Epithelial cell of esophagus (primary cell): ENCODE results near the gene RIT2.

Experiments
- DNase-seq: peaks from one replicate; pipeline ENCODE4 v3.0.0; 2010; ENCODE audit warnings: low read depth
- H3K4me3 ChIP-seq: 2 replicates; pipeline ENCODE4 v1.5.1; 2011; ENCODE audit warnings: mild to moderate bottlenecking, low read length, control low read depth
- TF ChIP-seq, protein P1 (sequence below): IDR thresholded peaks from 2 replicates; pipeline ENCODE4 v1.5.1; 2011; ENCODE audit warnings: low read depth, mild to moderate bottlenecking, low read length, control low read depth, inconsistent platforms; ENCODE audit not compliant: insufficient read depth; ENCODE audit errors: missing control alignments

The RIT2 gene

DNA sequence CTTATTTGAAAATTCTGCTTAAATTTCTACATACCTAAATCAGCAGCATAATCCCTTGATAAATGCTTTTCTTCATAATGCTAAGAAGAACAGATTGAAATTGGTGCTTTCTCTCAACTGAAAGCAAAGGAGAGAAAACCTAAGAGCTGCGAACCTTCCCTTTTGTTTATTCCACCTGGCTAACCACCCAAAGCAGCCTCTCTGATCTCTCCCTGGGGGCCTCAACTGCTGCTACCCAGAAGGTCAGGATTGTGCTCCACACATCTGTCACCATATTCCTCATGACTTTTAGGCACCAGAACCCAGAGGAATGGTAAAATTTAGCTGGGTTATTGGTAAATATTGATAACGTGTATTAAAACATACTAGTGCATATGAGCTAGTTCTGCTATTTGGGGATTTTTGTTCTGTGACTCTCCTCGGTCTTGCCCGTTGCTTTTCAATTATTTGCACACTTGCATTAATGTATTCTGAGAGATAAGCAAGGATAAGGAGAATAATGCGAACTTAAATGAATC lies 334.1 kb downstream of the RIT2 start:
- H3K4me3 ChIP-seq, result no peak overlapping the region
- TF ChIP-seq, protein P1, sequence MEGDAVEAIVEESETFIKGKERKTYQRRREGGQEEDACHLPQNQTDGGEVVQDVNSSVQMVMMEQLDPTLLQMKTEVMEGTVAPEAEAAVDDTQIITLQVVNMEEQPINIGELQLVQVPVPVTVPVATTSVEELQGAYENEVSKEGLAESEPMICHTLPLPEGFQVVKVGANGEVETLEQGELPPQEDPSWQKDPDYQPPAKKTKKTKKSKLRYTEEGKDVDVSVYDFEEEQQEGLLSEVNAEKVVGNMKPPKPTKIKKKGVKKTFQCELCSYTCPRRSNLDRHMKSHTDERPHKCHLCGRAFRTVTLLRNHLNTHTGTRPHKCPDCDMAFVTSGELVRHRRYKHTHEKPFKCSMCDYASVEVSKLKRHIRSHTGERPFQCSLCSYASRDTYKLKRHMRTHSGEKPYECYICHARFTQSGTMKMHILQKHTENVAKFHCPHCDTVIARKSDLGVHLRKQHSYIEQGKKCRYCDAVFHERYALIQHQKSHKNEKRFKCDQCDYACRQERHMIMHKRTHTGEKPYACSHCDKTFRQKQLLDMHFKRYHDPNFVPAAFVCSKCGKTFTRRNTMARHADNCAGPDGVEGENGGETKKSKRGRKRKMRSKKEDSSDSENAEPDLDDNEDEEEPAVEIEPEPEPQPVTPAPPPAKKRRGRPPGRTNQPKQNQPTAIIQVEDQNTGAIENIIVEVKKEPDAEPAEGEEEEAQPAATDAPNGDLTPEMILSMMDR, result no peak
- DNase-seq, result no peak

GRCh38 chr18:42780171-42780570 lies 335.3 kb downstream of the RIT2 start:
- TF ChIP-seq, protein P1, result no peak
- DNase-seq, result no peak
- H3K4me3 ChIP-seq, result no peak overlapping the region

DNA sequence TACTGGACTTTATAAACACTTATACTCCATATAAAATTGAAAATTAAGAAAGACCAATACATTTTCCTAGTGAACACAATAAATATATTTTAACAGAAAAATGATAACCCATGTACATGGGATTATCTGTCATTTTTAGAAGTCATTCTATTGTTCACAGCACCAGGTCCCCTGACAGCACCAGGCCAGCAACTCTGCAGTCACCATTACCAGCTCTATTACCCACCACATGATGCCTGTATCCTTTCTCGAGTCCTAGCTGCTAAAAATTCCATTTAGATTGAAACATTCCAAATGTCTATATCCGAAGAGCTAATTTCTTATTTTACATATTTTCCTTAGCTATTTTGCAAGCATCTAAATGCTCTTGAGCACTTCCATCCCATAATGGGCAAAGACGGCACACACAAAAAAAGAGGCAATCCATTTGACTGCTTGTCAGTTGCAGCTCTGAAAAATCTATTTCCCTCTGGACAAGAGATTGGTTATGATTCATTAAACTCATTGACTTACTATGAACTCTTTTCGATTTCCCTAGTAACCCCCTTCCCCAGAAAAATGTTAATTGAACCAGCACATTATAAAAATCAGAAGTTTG lies 336.9 kb downstream of the RIT2 start:
- no peak for DNase-seq
- TF ChIP-seq, protein P1, result no peak
- no peak overlapping the region for H3K4me3 ChIP-seq

GRCh38 chr18:42778024-42778423 lies 337.5 kb downstream of the RIT2 start:
- TF ChIP-seq, protein P1, result no peak
- DNase-seq, result no peak
- H3K4me3 ChIP-seq, result no peak overlapping the region

DNA sequence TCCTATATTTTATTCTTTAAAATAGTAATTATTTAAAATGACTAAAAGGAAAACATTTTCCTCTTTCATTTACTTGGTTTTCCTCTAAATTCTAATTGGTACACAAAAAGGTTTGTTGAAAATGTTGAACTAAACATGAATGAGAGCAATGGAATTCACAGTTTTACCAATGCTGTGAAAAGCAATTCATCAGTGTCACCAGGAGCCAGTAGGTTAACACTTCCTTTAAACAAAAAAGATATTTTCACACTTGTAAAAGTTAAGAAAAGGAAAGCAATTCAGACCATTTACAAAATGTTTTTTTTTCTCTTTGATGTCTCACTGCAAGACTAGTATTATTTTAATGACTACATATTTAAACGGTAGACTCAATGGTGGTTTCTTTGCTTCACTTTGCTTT lies 341.6 kb downstream of the RIT2 start:
- TF ChIP-seq, protein P1, result no peak
- no peak overlapping the region for H3K4me3 ChIP-seq
- no peak for DNase-seq

GRCh38 chr18:42771936-42772335 lies 343.5 kb downstream of the RIT2 start:
- H3K4me3 ChIP-seq, result no peak overlapping the region
- no peak for DNase-seq
- TF ChIP-seq, protein P1, result no peak

GRCh38 chr18:42765302-42765701 lies 350.2 kb downstream of the RIT2 start:
- H3K4me3 ChIP-seq, result no peak overlapping the region
- DNase-seq, result no peak
- TF ChIP-seq, protein P1, result no peak
